Esophagus squamous epithelium (tissue), 5 donors: ENCODE results near the gene HDDC3. TPM values are rescaled to one million over a fixed set of nuclear protein-coding genes. Genes with fewer than 3 reads are reported as not detected.

ENCODE experiments used
- DNase-seq: peaks from one replicate; lab custom pipeline; 2025; lab: John Stamatoyannopoulos, UW
- H3K27ac ChIP-seq, 4 donors: fragments of 200-600 bp; sonication (generic); one replicate each; pipeline ENCODE4 v1.5.1; 2016 to 2019; ENCODE audit warnings: mild to moderate bottlenecking in 1 of 4
- H3K27me3 ChIP-seq, 4 donors: fragments of 200-600 bp; sonication (generic); 1 replicate in 3 of 4; 2 replicates in 1 of 4; pipeline versions ENCODE4 v1.5.1 to v1.6.0; 2017 to 2021; ENCODE audit warnings: antibody characterized with exemption in 1 of 4
- H3K36me3 ChIP-seq, 3 donors: fragments of 200-600 bp; sonication (generic); one replicate each; pipeline ENCODE4 v1.5.1; 2016 to 2019
- H3K4me1 ChIP-seq, 3 donors: fragments of 200-600 bp; sonication (generic); one replicate each; pipeline ENCODE4 v1.5.1; 2017 to 2019
- H3K4me3 ChIP-seq, 4 donors: fragments of 200-600 bp; sonication (generic); 1 replicate in 3 of 4; 2 replicates in 1 of 4; pipeline ENCODE4 v1.5.1; 2016 to 2019; ENCODE audit warnings: mild to moderate bottlenecking in 2 of 4, moderate library complexity in 1 of 4
- H3K9me3 ChIP-seq, 3 donors: fragments of 200-600 bp; sonication (generic); one replicate each; pipeline ENCODE4 v1.5.1; 2016 to 2019
- CTCF ChIP-seq, 6 experiments: fragments of 450-650 bp in 4 of 6; fragments of 200-600 bp in 2 of 6; sonication (generic) in 2 of 6; IDR thresholded peaks; one replicate each; pipeline ENCODE4 v1.5.1; 2016 to 2019; ENCODE audit warnings: antibody characterized with exemption in 6 of 6, mild to moderate bottlenecking in 4 of 6, moderate library complexity in 4 of 6
- POLR2A ChIP-seq, 4 donors: fragments of 450-650 bp; IDR thresholded peaks; one replicate each; pipeline ENCODE4 v1.6.1; 2017; ENCODE audit warnings: antibody characterized with exemption in 4 of 4, mild to moderate bottlenecking in 4 of 4, moderate library complexity in 3 of 4
- WGBS, 2 donors: methylation state at CpG; one replicate each; pipeline ENCODE4 v1.1.5; 2018; 5-methylcytosine and 5-hydroxymethylcytosine counted together
- intact Hi-C: fragments of 100-400 bp; cut with DNase I; formaldehyde crosslinking; loops from one replicate; pipeline ENCODE4 v1.15.0; 2022
- total RNA-seq, 4 donors: library from RNA; depleted of rRNA; stranded (reverse); fragments of >200 nt; gene quantifications; one replicate each; pipeline ENCODE4 v1.1.0, GENCODE V29; 2016
- donor health status: DM: yes; HTN: yes; CAD: no.

The HDDC3 gene
- total RNA-seq, 4 donors from 2014 or later: 5.8 to 13.7 (median 11.7) TPM

DNA sequence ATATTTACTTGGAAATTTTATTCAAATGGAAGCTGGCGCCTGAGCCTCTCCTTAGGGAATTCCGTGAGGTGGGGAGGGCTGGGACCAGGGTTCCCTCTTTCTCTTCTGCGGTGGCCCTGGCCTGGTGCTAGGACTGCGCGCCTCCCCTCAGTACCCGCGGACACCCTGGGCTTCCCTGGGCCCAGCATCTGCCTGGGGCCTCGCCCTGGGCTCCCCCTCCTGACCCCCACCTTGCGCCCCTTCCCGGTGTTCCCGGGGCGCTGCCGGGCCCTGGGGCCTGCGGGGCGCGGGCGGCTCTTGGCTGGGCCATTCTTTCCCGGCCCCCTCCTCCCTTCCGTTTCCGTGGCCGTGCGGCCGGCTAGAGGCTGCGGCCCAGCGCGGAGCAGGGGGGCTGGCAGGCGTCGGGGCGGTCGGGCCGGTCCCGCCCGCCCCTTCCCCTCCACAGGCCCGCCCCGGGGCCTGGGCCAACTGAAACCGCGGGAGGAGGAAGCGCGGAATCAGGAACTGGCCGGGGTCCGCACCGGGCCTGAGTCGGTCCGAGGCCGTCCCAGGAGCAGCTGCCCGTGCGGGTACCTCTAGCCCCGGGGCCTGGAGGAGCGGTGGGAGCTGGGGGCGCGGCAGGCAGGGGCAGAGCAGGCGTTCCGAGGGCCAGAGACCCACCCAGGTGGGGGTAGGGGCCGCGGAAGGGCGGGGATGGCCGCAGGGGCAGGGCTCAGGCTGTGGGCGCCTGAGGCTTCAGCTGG, 48.2 kb downstream of the HDDC3 start, which contains the start of gene FES:
Gene FES (plus strand): TSS at position 529 of the 743 bp plus-strand sequence. CDS start 542 bp downstream, outside the sequence.
- intact Hi-C loops: loop anchor here (10.0 kb wide), 1 partner anchor 169 kb away; the partner anchor contains the start of gene BLM
- H3K4me3 ChIP-seq: peak within 1 kb of the TSS; percentile 37 to 71 (median 58)
- no peak for TF ChIP-seq CTCF (IDR thresholded peaks at IDR 0.05)
- TF ChIP-seq POLR2A (IDR thresholded peaks at IDR 0.05): peak in 2 of 4 donors; percentile 55 to 66
- H3K27me3 ChIP-seq: no peaks in the 10 kb centered on the region
- DNase-seq: no peak
- WGBS, 2 donors: 24 to 41% methylated on average over 4 to 6 of the region's 58 CpGs
- H3K27ac ChIP-seq: peak within 1 kb of the TSS; percentile 77 to 94 (median 92)
- no peaks in the 10 kb centered on the region for H3K9me3 ChIP-seq
- peaks cover 29 to 43% (median 37%) of the 10 kb centered on the region in 3 donors for H3K4me1 ChIP-seq
- peaks cover 12 to 50% (median 20%) of the 10 kb centered on the region in 3 donors for H3K36me3 ChIP-seq

DNA sequence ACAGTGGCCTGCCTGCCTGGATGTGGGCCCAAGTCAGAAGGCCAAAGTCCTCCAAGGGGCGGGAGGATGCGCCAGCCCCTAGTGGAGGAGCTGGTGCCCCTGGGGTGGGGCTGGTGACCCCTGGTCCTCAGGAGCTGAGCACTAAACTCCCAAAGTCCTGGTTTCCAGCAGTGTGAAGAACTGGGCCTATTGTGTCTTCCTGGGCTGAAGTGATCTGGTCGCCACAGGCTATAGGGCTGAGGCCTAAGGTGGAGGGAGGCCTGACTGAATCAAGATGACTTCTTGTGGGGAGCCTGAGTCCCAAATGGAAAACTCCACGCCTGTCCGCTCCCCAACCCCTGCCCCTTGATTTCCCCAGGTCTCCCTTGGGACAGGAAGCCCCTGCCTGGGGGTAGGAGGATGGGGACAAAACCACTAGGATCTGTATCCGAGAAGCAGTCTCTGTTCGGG, 48.8 kb downstream of the HDDC3 start:
- DNase-seq: no peak
- Histone ChIP-seq H3K9me3 (no peaks in the 10 kb centered on the region), H3K27me3 (no peaks in the 10 kb centered on the region), H3K4me1 (peaks cover 29 to 43% (median 37%) of the 10 kb centered on the region in 3 donors), H3K36me3 (peaks cover 18 to 54% (median 26%) of the 10 kb centered on the region in 3 donors), H3K27ac (peak overlapping the region; percentile 77 to 94 (median 92)), H3K4me3 (peak overlapping the region; percentile 37 to 71 (median 58))
- TF ChIP-seq POLR2A (IDR thresholded peaks at IDR 0.05): no peak
- no peak for TF ChIP-seq CTCF (IDR thresholded peaks at IDR 0.05)
- intact Hi-C loops: loop anchor here (10.0 kb wide), 1 partner anchor 169 kb away; the partner anchor contains the start of gene BLM
- 67% methylated on average over 1 of the region's 7 CpGs; no CpG with 5 or more reads in 1 of the 2 donors for WGBS, 2 donors

- Histone ChIP-seq H3K4me3 (peak overlapping the region in 2 of 4 donors; percentile 56 to 71), H3K36me3 (peaks cover 23 to 60% (median 29%) of the 10 kb centered on the region in 3 donors), H3K9me3 (no peaks in the 10 kb centered on the region), H3K4me1 (peaks cover 29 to 43% (median 37%) of the 10 kb centered on the region in 3 donors), H3K27me3 (no peaks in the 10 kb centered on the region), H3K27ac (peak overlapping the region; percentile 77 to 94 (median 92))
- no peak for DNase-seq
- intact Hi-C loops: loop anchor here (10.0 kb wide), 1 partner anchor 168 kb away; the partner anchor contains the start of gene BLM
- 46 to 60% methylated on average over 5 to 9 of the region's 13 CpGs for WGBS, 2 donors
- TF ChIP-seq POLR2A (IDR thresholded peaks at IDR 0.05) (no peak), CTCF (IDR thresholded peaks at IDR 0.05) (no peak)
Observed at GRCh38 chr15:90882781-90883525, 49.4 kb downstream of the HDDC3 start.

- TF ChIP-seq POLR2A (IDR thresholded peaks at IDR 0.05): no peak
- Histone ChIP-seq H3K4me3 (no peak overlapping the region), H3K4me1 (peaks cover 29 to 43% (median 37%) of the 10 kb centered on the region in 3 donors), H3K27me3 (no peaks in the 10 kb centered on the region), H3K36me3 (peaks cover 31 to 65% (median 34%) of the 10 kb centered on the region in 3 donors), H3K9me3 (no peaks in the 10 kb centered on the region), H3K27ac (peak overlapping the region in 1 of 4 donors; percentile 1)
- no peak for DNase-seq
- 83 to 100% methylated on average over 4 to 8 of the region's 19 CpGs for WGBS, 2 donors
- intact Hi-C loops: loop anchor here (10.0 kb wide), 1 partner anchor 167 kb away; the partner anchor contains the start of gene BLM
Observed at GRCh38 chr15:90881978-90882721, 50.2 kb downstream of the HDDC3 start.
